MG63 (cell line): Measurements from ENCODE around the gene RASAL1. TPM values are rescaled to one million over a fixed set of nuclear protein-coding genes. Genes with fewer than 3 reads are reported as not detected.

Source experiments
- DNase-seq: peaks from one replicate; pipeline ENCODE4 v3.0.0-alpha.2; 2020
- H3K27me3 ChIP-seq: fragments of 250-450 bp; sonication (Bioruptor Pico); 2 replicates; pipeline ENCODE4 v1.5.1; 2020; ENCODE audit warnings: mild to moderate bottlenecking, moderate library complexity
- H3K36me3 ChIP-seq: fragments of 250-450 bp; sonication (Bioruptor Pico); 2 replicates; pipeline ENCODE4 v1.5.1; 2020; ENCODE audit warnings: mild to moderate bottlenecking, moderate library complexity
- H3K4me3 ChIP-seq: fragments of 250-450 bp; sonication (Bioruptor Pico); 2 replicates; pipeline ENCODE4 v1.5.1; 2020; ENCODE audit warnings: mild to moderate bottlenecking, moderate library complexity
- H3K9me3 ChIP-seq: fragments of 250-450 bp; sonication (Bioruptor Pico); 2 replicates; pipeline ENCODE4 v1.5.1; 2020; ENCODE audit warnings: mild to moderate bottlenecking, moderate library complexity
- total RNA-seq: library from RNA; depleted of rRNA; stranded (reverse); fragments of >200 nt; shearing (Covaris generic); gene quantifications from 2 replicates; pipeline ENCODE4 v1.2.3, GENCODE V29; 2014; ENCODE audit warnings: low replicate concordance

The RASAL1 gene
- total RNA-seq, 1 experiment from 2014 or later: not detected

DNA sequence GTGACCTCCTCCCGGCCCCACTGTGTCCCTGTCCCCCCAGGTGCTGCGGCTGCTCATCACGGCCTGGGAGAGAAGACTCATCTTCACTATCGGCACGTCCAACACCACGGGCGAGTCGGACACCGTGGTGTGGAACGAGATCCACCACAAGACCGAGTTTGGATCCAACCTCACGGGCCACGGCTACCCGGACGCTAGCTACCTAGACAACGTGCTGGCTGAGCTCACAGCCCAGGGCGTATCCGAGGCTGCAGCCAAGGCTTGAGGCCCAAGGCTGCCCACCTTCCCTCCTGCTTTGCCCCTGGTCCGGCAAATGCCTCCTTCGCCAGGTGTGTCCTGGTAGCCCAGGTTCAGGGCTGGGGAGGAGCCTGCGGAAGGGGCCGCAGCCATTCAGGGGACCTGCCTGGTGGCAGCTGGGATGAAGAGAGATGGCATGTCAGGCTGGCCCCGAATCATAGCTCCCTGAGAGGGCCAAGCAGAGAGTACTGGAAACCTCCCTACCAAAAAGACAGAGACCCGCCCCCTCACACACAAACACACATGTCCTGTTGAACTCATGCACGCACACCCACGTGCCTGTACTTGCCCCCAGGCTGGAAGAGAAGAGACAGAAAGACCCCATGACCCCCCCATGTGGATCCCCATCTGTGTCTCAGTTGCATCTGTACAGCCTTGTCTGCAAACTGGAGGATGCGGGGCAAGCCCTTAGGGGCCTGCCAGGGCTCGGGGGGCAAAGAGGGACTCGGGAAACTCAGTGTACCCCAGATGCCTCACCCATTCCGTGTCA is 38.7 kb downstream of the RASAL1 start:
- Histone ChIP-seq H3K36me3 (no peaks in the 10 kb centered on the region), H3K4me3 (no peak overlapping the region), H3K9me3 (no peaks in the 10 kb centered on the region), H3K27me3 (no peaks in the 10 kb centered on the region)
- DNase-seq: no peak

DNA sequence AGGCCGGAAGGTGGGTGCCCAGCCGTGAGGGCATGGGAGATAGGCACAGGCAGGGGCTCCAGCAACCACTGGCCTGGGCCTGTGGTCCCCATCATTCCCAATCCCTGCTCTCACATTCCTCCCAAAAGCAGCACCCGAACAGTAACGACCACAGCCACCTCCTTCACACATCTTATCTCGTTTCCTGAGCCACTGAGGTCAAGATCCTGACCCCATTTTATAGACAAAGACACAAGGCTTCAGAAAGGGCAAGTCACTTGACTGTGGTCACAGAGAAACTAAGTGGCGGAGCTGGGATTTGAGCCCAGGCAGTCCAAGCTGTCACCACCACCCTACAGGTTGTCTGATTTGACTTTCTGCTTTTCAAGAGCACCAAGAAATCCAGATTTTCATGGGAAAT is 40.2 kb downstream of the RASAL1 start:
- H3K9me3 ChIP-seq: no peaks in the 10 kb centered on the region
- no peak for DNase-seq

DNA sequence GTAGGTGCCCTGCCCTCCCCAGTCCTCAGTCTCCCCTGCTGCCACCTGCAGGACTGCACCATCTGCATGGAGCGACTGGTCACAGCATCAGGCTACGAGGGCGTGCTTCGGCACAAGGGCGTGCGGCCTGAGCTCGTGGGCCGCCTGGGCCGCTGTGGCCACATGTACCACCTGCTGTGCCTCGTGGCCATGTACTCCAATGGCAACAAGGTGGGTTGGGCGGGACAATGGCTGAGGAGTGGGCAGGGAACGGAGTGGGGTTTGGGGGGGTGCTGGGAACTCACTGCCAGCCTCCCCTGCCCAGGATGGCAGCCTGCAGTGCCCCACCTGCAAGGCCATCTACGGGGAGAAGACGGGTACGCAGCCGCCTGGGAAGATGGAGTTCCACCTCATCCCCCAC is 40.8 kb downstream of the RASAL1 start:
- H3K9me3 ChIP-seq: no peaks in the 10 kb centered on the region
- no peaks in the 10 kb centered on the region for H3K36me3 ChIP-seq
- no peak overlapping the region for H3K4me3 ChIP-seq
- DNase-seq: no peak
- no peaks in the 10 kb centered on the region for H3K27me3 ChIP-seq

More for the DNA sequence above, 40.2 kb downstream of the RASAL1 start:
- Histone ChIP-seq H3K36me3 (no peaks in the 10 kb centered on the region), H3K4me3 (no peak overlapping the region), H3K27me3 (no peaks in the 10 kb centered on the region)

DNA sequence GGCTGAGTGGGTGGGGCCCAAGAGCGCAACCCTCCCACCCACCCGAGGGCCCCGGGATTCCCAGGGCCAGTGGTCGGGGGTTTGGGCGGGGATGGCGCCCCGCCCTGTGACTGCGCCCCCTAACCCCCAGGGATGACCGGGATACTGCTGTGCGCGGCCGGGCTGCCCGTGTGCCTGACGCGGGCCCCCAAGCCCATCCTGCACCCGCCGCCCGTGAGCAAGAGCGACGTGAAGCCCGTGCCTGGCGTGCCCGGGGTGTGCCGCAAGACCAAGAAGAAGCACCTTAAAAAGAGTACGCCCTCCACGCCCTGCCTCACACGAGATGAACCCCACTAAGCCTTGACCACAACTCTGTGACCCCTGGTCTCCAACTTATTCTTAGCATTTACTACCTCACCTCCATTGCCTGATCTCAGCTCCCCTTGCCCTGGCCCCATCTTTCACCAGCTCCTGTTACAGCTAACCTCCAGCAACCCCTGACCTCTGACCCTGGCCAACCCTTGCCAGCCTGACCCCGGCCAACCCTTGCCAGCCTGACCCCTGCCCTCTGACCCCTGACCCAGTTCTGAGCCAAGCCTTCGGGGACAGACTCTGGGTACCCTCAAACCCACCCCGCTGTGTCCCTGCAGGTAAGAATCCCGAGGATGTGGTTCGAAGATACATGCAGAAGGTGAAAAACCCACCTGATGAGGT is 42.0 kb downstream of the RASAL1 start:
- Histone ChIP-seq H3K36me3 (no peaks in the 10 kb centered on the region), H3K9me3 (no peaks in the 10 kb centered on the region), H3K4me3 (no peak overlapping the region), H3K27me3 (no peaks in the 10 kb centered on the region)
- DNase-seq: no peak

DNA sequence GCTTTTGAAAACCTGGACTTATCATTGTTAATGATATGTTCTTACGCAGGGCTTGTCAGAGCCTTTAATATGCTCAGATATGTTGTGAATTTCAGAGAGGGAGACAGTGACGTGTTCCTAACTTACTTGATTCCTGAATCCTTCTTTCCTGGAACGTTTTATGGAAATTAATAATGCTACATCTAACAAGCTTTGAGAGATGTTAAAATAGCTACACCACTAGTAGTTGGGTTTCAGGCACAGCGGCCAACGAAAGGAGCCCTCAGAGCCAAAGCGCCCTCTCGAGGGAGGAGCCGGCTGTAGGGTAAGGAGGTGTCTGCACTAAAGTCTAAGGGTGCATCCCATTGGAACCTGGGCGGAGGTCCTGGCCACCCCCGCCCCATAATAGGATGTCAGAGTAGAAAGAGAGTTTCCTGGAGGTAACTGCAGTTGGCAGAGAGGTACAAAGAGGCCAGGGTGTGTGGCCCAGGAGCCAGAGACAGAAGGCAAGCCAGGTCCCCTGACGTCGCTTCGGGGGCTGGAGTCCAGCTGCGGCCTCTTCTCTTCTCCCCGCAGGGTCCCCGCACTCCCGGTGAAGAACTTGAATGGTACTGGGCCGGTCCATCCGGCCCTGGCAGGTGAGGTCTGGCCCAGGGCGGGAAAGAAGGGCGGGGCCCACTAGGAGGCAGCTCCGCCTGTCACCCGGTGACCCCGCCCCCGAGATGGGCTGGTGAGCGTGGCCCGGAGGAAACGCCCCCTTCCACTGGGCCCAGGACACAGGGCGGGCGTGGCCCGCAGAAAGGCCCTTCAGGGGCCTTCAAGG is 42.8 kb downstream of the RASAL1 start:
- no peaks in the 10 kb centered on the region for H3K9me3 ChIP-seq
- no peak overlapping the region for H3K4me3 ChIP-seq
- H3K27me3 ChIP-seq: no peaks in the 10 kb centered on the region
- DNase-seq: peak; percentile 36
- H3K36me3 ChIP-seq: no peaks in the 10 kb centered on the region

DNA sequence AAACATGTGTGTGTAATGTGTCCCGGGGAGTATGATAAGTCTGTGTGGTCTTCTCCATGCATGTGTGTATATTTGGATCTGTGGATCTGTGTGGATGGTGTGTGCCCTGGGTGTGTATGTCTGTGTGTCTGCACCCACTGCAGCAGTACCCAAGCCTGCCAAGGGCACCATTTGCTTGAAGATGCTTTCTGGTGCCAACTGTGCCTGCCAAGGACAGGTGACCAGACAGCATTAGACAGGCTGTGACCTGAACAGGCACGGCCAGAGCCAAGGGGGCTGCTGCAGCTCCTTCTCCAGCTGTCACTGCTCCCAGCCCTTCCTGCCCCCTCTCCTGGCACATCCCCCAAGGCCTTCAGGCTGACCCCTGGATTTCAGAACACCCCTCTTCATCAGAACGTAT is 44.1 kb downstream of the RASAL1 start:
- DNase-seq: no peak
- Histone ChIP-seq H3K9me3 (no peaks in the 10 kb centered on the region), H3K36me3 (no peaks in the 10 kb centered on the region), H3K27me3 (no peaks in the 10 kb centered on the region), H3K4me3 (no peak overlapping the region)

DNA sequence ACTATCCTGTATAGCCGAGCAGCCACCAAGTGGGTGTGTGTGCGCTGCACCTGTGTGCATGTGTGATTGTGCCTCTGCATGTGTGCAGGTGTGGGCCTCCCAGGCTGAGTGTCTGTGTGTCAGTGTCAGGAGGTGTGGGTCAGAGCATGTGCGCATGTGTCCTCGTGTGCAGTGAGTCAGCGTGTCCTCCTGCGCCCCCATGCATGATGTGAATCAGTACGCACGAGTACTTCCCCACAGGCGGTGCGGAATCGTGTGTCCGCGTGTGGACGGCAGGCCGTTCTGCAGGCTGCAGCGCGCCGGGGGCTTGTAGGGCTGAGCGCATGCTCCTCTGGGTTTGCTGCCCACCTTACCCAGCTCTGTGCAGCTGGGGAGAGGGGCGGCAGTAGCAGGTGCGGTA is 44.8 kb downstream of the RASAL1 start:
- no peaks in the 10 kb centered on the region for H3K9me3 ChIP-seq
- no peaks in the 10 kb centered on the region for H3K36me3 ChIP-seq
- H3K27me3 ChIP-seq: no peaks in the 10 kb centered on the region
- H3K4me3 ChIP-seq: no peak overlapping the region
- no peak for DNase-seq

DNA sequence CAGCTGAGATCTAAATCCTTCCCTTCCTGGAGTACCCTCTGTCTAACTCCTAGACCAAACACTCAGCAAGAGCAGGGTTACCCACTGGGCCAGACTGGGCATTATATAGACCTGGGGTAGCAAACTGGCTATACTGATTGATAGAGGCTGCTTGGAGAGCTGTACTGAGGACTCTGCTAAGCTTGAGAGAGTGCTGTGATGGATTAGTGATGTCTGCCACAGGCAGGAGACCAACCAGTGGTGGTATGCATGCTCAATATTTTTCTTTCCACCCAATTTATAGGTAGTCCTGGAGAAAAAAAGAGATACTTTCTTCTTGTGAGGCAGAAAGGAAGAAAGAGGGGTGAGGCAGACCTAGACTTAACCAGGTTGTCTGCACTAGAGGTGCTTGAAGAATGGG is 45.7 kb downstream of the RASAL1 start:
- Histone ChIP-seq H3K27me3 (no peaks in the 10 kb centered on the region), H3K36me3 (no peaks in the 10 kb centered on the region), H3K4me3 (no peak overlapping the region), H3K9me3 (no peaks in the 10 kb centered on the region)
- DNase-seq: no peak

DNA sequence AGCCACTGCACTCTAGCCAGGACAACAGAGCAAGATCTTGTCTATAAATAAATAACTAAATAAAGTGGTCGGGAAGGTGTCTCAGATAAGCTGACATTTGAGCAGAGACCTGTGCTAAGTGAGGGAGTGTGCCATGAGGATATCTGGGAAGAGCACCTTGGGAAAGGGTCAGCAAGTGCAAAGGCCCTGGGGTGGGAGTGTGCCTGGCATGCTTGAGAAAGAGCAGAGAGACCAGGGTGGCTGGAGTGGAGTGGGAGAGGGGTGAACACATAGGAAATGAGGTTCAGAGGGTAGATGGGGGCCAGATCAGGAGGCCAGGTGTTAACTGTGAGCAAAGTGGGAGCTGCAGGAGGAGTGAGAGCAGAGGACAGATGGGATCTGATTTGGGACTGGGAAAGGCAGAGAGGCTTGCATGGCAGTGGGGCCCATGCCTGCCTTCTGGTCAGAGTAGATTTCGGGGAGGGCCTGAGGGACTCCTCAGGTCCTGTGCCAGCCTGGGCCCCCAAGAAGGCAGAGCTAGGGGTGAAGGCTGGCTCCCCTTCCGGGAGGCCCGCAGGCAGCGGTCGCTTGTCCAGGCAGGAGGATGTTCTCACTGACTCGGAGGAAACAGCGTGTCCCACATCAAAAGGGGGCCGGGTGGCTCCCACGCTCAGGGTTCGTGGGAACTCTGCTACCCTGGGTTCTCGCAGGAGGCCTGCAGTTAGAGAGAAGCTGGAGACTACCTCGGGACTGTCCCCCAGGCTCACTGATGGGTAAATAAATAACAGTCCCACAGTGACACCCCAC is 46.4 kb downstream of the RASAL1 start:
- no peaks in the 10 kb centered on the region for H3K9me3 ChIP-seq
- no peak for DNase-seq
- H3K27me3 ChIP-seq: no peaks in the 10 kb centered on the region
- no peaks in the 10 kb centered on the region for H3K36me3 ChIP-seq
- H3K4me3 ChIP-seq: no peak overlapping the region

DNA sequence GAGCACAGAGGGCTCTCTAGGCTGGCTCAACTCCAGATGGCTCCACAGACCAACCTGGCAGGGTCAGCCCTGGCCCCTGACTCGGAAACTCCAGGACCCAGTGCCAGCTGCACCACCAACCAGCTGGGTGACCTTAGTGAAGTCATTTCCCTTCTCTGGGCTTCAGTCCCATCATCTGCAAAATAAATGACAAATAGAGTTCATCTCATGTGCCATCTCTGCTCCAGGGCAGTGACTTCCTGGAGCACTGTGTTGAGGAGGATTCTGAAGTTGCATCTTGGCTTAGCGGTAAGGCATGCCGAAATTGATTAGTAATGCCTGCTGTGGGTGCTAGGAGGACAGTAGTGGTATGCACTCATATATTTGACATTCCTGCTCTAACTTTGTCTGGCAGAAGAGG is 47.5 kb downstream of the RASAL1 start:
- H3K9me3 ChIP-seq: no peaks in the 10 kb centered on the region
- H3K4me3 ChIP-seq: no peak overlapping the region
- H3K36me3 ChIP-seq: no peaks in the 10 kb centered on the region
- no peaks in the 10 kb centered on the region for H3K27me3 ChIP-seq
- DNase-seq: no peak

DNA sequence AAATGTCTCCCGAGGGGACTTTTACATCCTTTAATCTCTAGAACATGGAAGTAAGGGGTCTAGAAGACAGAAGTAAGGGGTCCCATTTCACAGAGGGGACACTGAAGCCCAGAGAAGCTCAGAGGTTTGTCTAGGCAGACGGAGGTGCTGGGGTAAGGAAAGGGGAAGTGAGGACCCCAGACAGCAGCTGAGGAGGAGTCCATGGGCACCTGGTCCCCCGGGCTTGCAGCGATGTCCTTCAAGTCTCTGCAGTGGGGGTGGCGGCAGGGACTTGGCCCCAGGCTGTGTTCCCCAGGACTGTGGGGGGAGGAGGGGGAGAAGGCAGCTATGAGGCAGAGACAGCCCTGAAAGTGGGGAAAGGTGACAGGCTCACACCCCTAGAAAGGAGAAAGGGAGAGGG is 48.4 kb downstream of the RASAL1 start:
- no peak for DNase-seq
- Histone ChIP-seq H3K9me3 (no peaks in the 10 kb centered on the region), H3K36me3 (no peaks in the 10 kb centered on the region), H3K27me3 (no peaks in the 10 kb centered on the region), H3K4me3 (no peak overlapping the region)

DNA sequence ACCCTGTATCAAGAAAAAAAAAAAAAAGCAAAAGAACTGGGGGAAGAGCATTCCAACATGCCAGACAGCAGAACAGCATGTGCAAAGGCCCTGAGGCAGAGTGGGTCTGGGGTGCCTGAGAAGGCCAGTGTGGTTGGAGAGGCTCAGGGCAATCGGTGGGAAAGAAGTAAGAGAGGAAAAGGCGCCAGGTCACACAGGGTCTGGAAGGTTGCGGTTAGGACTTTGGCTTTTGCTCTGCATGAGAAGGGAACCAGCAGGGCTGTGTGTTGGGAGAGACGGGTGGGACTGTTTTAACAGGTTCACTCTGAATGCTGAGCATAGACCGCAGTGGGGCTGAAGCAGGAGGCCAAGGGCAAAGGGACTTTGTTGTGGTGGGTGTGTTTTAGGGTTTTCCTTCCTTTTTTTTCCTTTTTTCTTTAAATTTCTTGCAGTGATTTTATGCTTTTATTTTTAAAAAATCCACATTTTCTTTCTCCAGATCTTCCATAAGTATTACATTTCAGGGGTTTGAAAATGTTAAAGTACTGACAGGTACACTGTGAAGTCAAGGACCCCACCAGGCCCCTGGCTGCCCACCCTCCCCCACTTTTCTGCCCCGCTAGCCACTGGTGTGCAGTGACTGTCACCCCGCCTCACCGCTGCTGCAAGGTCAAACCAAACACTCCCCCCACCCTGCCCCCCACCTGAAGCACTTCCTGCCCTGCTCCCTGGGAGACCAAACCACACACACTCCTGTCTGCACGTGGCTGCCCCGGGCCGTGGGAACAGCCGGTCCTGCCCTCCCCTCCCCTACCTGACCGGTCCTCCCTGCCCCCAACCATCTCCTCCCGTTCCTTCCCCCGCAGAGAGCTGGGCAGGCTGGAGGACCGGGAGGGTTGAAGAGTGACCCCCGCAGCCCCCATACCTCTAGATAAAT is 49.1 kb downstream of the RASAL1 start:
- Histone ChIP-seq H3K9me3 (no peaks in the 10 kb centered on the region), H3K4me3 (no peak overlapping the region), H3K36me3 (no peaks in the 10 kb centered on the region), H3K27me3 (no peaks in the 10 kb centered on the region)
- no peak for DNase-seq

DNA sequence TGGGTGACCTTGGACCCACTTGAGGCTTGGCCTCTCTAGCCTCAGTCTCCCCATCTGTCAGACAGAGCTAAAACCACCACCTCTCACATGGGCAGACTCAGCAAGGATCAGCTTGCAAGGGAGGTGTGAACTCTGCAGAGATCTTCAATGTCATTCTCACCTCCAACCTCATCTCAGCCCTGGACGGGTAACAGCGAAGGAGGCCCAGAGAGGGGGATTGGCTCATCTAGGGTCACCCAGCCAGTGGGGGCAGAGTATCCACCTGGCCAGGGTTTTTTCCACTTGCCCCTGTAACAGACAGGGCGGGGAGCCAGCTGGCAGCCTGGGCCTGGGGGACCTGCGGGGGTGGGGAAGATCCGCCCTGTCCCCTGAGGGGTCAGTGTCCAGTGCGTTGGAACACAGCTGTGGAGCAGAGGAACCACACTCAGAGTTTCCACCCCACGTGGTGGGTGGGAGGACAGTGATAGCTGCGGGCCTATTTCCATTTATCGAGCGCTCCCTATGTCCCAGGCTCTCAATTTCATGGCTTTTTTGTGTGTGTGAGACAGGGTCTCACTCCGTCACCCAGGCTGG is 51.6 kb downstream of the RASAL1 start:
- Histone ChIP-seq H3K27me3 (no peaks in the 10 kb centered on the region), H3K36me3 (no peaks in the 10 kb centered on the region), H3K9me3 (no peaks in the 10 kb centered on the region), H3K4me3 (no peak overlapping the region)
- DNase-seq: no peak

DNA sequence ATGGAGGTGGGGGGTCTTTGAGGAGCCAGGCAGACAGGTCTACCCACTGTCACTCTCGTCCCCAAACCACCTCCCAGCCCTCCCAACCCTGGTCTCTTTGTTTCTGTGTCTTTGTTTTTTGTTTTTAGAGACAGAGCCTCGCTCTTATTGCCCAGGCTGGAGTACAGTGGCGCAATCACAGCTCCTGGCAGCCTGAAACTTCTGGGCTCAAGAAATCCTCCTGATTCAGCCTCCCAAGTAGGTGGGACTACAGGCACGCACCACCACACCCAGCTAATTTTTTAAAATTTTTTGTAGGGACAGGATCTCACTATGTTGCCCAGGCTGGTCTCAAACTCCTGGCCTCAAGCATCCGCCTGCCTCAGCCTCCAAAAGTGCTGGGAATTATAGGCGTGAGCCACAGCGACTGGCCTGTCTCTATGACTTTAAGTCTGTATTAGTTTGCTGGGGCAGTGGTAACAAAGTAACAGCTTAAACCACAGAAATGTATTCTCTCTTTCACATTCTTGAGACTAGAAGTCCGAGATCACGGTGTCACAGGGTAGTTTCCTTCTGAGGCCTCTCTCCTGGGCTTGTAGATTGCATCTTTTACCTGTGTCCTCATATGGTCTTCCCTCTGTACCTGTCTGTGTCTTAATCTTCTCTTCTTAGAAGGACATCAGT is 52.9 kb downstream of the RASAL1 start:
- no peak for DNase-seq
- Histone ChIP-seq H3K4me3 (no peak overlapping the region), H3K27me3 (no peaks in the 10 kb centered on the region; the same call in 1 of the 2 replicates), H3K9me3 (no peaks in the 10 kb centered on the region), H3K36me3 (no peaks in the 10 kb centered on the region)

DNA sequence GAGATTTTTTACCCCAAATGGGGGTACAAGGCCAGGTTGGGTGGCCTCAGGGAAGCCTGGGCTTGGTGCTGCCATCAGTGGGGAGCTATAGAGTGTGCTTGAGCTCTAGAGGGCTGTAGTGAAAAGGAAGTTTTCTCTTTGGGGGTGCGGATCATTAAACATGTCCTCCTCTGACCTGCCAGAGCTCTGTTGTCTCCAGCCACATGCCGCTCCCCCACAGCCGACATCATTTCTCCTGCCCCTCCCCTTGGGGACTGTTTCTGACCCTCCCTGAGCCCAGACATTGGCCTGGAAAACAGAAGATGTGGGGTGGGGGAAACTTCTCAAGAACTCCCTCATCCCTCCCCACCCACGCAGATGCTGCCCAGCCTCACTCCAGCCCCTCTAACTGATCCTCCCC is 53.7 kb downstream of the RASAL1 start:
- H3K4me3 ChIP-seq: no peak overlapping the region
- DNase-seq: no peak
- H3K27me3 ChIP-seq: no peaks in the 10 kb centered on the region; the same call in 1 of the 2 replicates
- no peaks in the 10 kb centered on the region for H3K9me3 ChIP-seq
- no peaks in the 10 kb centered on the region for H3K36me3 ChIP-seq
